Lower leg skin (tissue), 4 donors: ENCODE measurements around the gene CAPSL. TPM values are rescaled to one million over a fixed set of nuclear protein-coding genes. Genes with fewer than 3 reads are reported as not detected.

Experiments used
- DNase-seq, 2 donors: peaks; one replicate each; pipeline ENCODE4 v3.0.0-alpha.2; 2019; ENCODE audit warnings: low spot score in 2 of 2
- H3K4me3 ChIP-seq: fragments of 200-600 bp; sonication (generic); 2 replicates; pipeline ENCODE4 v1.5.1; 2017; ENCODE audit warnings: mild to moderate bottlenecking, low read depth; ENCODE audit not compliant: poor library complexity, severe bottlenecking
- POLR2A ChIP-seq, 2 donors: fragments of 450-650 bp; IDR thresholded peaks; one replicate each; pipeline ENCODE4 v1.6.1; 2016 to 2017; ENCODE audit warnings: antibody characterized with exemption in 2 of 2, mild to moderate bottlenecking in 1 of 2, moderate library complexity in 1 of 2
- WGBS, 2 donors: methylation state at CpG; one replicate each; pipeline ENCODE4 v1.1.5; 2018; 5-methylcytosine and 5-hydroxymethylcytosine counted together
- intact Hi-C: fragments of 100-400 bp; cut with DNase I; formaldehyde crosslinking; loops from one replicate; pipeline ENCODE4 v1.15.0; 2023; ENCODE audit warnings: low total_unique reads
- total RNA-seq, 4 donors: library from RNA; depleted of rRNA; stranded (reverse); fragments of >200 nt; gene quantifications; one replicate each; pipeline ENCODE4 v1.1.0, GENCODE V29; 2016
- TF ChIP-seq, protein P1 (sequence below), 3 donors: fragments of 450-650 bp; IDR thresholded peaks; one replicate each; pipeline ENCODE4 v1.5.1; 2016; ENCODE audit warnings: antibody characterized with exemption in 3 of 3, mild to moderate bottlenecking in 3 of 3, moderate library complexity in 2 of 3

Gene CAPSL
- total RNA-seq, 4 donors from 2014 or later = not detected

DNA sequence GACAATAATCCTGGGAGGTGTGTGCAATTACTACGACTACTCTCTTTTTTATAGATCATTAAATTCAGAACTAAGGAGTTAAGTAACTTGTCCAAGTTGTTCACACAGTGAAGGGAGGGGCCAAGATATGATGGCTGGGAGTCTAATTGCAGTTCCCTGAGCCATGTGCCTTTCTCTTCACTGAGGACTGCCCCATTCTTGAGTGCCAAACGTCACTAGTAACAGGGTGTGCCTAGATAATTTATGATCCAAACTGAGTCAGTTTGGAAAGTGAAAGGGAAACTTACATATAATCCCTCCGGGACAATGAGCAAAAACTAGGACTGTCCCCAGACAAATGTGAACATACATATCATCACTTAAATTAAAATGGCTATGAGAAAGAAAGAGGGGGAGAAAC lies 61.5 kb downstream of the CAPSL start:
- no peak for TF ChIP-seq POLR2A (IDR thresholded peaks at IDR 0.05)
- TF ChIP-seq, protein P1, sequence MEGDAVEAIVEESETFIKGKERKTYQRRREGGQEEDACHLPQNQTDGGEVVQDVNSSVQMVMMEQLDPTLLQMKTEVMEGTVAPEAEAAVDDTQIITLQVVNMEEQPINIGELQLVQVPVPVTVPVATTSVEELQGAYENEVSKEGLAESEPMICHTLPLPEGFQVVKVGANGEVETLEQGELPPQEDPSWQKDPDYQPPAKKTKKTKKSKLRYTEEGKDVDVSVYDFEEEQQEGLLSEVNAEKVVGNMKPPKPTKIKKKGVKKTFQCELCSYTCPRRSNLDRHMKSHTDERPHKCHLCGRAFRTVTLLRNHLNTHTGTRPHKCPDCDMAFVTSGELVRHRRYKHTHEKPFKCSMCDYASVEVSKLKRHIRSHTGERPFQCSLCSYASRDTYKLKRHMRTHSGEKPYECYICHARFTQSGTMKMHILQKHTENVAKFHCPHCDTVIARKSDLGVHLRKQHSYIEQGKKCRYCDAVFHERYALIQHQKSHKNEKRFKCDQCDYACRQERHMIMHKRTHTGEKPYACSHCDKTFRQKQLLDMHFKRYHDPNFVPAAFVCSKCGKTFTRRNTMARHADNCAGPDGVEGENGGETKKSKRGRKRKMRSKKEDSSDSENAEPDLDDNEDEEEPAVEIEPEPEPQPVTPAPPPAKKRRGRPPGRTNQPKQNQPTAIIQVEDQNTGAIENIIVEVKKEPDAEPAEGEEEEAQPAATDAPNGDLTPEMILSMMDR (IDR thresholded peaks at IDR 0.05) = no peak
- H3K4me3 ChIP-seq = no peak overlapping the region
- intact Hi-C loops = no loop called here
- peak in 1 of 2 donors; percentile 30 for DNase-seq
- WGBS, 2 donors = 16 to 19% methylated on average over 3 of the region's 3 CpGs

DNA sequence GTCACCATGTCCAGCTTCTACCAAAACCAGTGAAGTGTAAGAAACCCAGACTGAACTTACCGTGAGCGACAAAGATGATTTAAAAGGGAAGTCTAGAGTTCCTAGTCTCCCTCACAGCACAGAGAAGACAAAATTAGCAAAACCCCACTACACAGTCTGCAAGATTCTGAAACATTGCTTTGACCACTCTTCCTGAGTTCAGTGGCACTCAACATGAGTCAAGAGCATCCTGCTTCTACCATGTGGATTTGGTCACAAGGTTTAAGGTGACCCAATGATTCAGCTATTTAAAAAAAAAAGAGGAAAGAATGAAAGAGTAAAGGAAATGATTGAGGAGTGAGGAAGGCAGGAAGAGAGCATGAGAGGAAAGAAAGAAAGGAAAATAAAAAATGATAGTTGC lies 62.0 kb downstream of the CAPSL start:
- intact Hi-C loops = no loop called here
- TF ChIP-seq, protein P1 (IDR thresholded peaks at IDR 0.05) = no peak
- no peak for TF ChIP-seq POLR2A (IDR thresholded peaks at IDR 0.05)
- WGBS, 2 donors = 79 to 87% methylated on average over 2 of the region's 2 CpGs
- no peak overlapping the region for H3K4me3 ChIP-seq
- DNase-seq = no peak

GRCh38 chr5:35870605-35871004 lies 67.8 kb downstream of the CAPSL start:
- intact Hi-C loops = no loop called here
- no peak for DNase-seq
- TF ChIP-seq, protein P1 (IDR thresholded peaks at IDR 0.05) = no peak
- TF ChIP-seq POLR2A (IDR thresholded peaks at IDR 0.05) = no peak
- no peak overlapping the region for H3K4me3 ChIP-seq
- WGBS, 2 donors = 82 to 91% methylated on average over 4 of the region's 4 CpGs

- TF ChIP-seq POLR2A (IDR thresholded peaks at IDR 0.05) = no peak
- TF ChIP-seq, protein P1 (IDR thresholded peaks at IDR 0.05) = no peak
- intact Hi-C loops = no loop called here
- WGBS, 2 donors = 81 to 84% methylated on average over 5 of the region's 5 CpGs
- no peak for DNase-seq
- H3K4me3 ChIP-seq = no peak overlapping the region
Observed at GRCh38 chr5:35869685-35870277, 68.6 kb downstream of the CAPSL start.

GRCh38 chr5:35867998-35868397 lies 70.4 kb downstream of the CAPSL start:
- TF ChIP-seq POLR2A (IDR thresholded peaks at IDR 0.05) = no peak
- TF ChIP-seq, protein P1 (IDR thresholded peaks at IDR 0.05) = no peak
- 94% methylated on average over 4 of the region's 4 CpGs for WGBS, 2 donors
- H3K4me3 ChIP-seq = no peak overlapping the region
- no peak for DNase-seq
- intact Hi-C loops = no loop called here

DNA sequence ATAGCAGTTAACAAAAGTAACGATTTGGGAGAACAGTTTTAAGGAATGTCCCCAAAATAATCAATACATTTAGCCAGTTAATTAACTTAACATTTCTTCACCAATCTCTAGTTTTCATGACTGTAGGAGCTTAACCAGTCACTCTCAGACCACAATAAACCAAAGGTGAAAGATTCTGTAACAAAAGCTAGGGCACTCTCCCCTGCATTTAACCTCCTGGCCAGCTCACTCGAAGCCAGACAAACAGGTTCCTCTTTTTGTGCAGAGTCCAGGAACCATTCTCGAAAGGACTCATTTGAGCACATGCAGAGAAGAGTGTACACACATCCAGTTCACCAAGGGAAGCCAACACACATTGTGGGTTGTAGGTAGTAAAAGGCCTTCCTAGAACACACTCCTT lies 75.3 kb downstream of the CAPSL start:
- DNase-seq = no peak
- WGBS, 2 donors = 52 to 62% methylated on average over 3 of the region's 3 CpGs
- intact Hi-C loops = no loop called here
- H3K4me3 ChIP-seq = no peak overlapping the region
- TF ChIP-seq POLR2A (IDR thresholded peaks at IDR 0.05) = no peak
- TF ChIP-seq, protein P1 (IDR thresholded peaks at IDR 0.05) = no peak
